Tibial artery (tissue), 4 donors: ENCODE measurements around the gene SOX15.

Experiments
- DNase-seq, 2 donors: peaks; one replicate each; pipeline ENCODE4 v3.0.0-alpha.2; 2019
- H3K27ac ChIP-seq, 2 donors: fragments of 200-600 bp; sonication (generic) in 1 of 2; 1 replicate in 1 of 2; 2 replicates in 1 of 2; pipeline ENCODE4 v1.5.1; 2018 to 2019; ENCODE audit warnings: mild to moderate bottlenecking in 1 of 2
- H3K27me3 ChIP-seq, 2 donors: fragments of 200-600 bp; sonication (generic) in 1 of 2; one replicate each; pipeline versions ENCODE4 v1.5.1 to v1.6.0; 2016 to 2019
- H3K36me3 ChIP-seq, 3 donors: fragments of 200-600 bp; sonication (generic) in 2 of 3; one replicate each; pipeline ENCODE4 v1.5.1; 2016 to 2019; ENCODE audit warnings: mild to moderate bottlenecking in 2 of 3
- H3K4me1 ChIP-seq, 4 donors: fragments of 200-600 bp; sonication (generic) in 2 of 4; 1 replicate in 3 of 4; 2 replicates in 1 of 4; pipeline ENCODE4 v1.5.1; 2016 to 2019
- H3K4me3 ChIP-seq, 2 donors: fragments of 200-600 bp; sonication (generic) in 1 of 2; 1 replicate in 1 of 2; 2 replicates in 1 of 2; pipeline ENCODE4 v1.5.1; 2018 to 2019; ENCODE audit warnings: mild to moderate bottlenecking in 2 of 2
- H3K9me3 ChIP-seq, 3 donors: fragments of 200-600 bp; sonication (generic) in 1 of 3; one replicate each; pipeline ENCODE4 v1.5.1; 2016 to 2019
- intact Hi-C: fragments of 100-400 bp; cut with DNase I; formaldehyde crosslinking; loops from one replicate; pipeline ENCODE4 v1.15.0; 2023; ENCODE audit warnings: low total_unique reads
- TF ChIP-seq, protein P1 (sequence below), 2 experiments: fragments of 200-600 bp in 1 of 2; fragments of 450-650 bp in 1 of 2; IDR thresholded peaks; one replicate each; pipeline ENCODE4 v1.5.1; 2017 to 2019; ENCODE audit warnings: antibody characterized with exemption in 2 of 2, mild to moderate bottlenecking in 1 of 2, moderate library complexity in 1 of 2

SOX15 gene

DNA sequence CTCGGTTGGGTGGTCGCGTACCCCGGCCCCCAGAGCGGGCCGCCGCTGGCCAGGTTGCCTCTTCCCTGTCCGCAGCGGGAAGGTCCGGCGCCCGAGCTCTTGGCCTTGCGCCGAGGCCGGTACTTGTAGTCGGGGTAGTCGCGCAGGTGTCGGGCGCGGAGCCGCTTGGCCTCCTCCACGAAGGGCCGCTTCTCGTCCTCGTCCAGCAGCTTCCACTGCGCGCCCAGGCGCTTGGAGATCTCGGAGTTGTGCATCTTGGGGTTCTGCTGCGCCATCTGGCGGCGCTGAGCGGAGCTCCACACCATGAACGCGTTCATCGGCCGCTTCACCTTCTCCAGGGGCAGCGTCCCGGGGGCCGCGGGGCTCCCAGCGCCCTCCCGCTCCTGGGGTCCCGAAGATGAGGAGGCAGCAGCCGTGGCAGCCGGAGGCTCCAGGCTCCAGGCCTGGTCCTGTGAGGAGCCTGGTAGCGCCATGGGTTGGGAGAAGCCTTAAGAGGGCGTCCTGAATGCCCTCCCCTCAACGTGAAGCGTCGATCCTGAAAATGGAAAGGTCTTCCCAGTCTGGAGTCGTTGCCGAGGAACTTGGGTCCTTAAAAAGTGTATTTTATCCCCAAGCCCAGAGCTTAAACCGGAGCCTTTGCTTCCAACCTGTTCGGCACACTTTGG, 558 bp downstream of the SOX15 start:
- DNase-seq = peak; percentile 90
- peaks cover 0 to 33% (median 23%) of the 10 kb centered on the region in 4 donors for H3K4me1 ChIP-seq
- intact Hi-C loops = loop anchor here (2.0 kb wide), 1 partner anchor 71 kb away; no protein-coding TSS in a partner anchor
- peak overlapping the region; percentile 48 to 62 for H3K4me3 ChIP-seq
- no peaks in the 10 kb centered on the region for H3K27me3 ChIP-seq
- TF ChIP-seq, protein P1, sequence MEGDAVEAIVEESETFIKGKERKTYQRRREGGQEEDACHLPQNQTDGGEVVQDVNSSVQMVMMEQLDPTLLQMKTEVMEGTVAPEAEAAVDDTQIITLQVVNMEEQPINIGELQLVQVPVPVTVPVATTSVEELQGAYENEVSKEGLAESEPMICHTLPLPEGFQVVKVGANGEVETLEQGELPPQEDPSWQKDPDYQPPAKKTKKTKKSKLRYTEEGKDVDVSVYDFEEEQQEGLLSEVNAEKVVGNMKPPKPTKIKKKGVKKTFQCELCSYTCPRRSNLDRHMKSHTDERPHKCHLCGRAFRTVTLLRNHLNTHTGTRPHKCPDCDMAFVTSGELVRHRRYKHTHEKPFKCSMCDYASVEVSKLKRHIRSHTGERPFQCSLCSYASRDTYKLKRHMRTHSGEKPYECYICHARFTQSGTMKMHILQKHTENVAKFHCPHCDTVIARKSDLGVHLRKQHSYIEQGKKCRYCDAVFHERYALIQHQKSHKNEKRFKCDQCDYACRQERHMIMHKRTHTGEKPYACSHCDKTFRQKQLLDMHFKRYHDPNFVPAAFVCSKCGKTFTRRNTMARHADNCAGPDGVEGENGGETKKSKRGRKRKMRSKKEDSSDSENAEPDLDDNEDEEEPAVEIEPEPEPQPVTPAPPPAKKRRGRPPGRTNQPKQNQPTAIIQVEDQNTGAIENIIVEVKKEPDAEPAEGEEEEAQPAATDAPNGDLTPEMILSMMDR (IDR thresholded peaks at IDR 0.05) = peak; percentile 88
- H3K9me3 ChIP-seq = no peaks in the 10 kb centered on the region
- H3K27ac ChIP-seq = peak overlapping the region; percentile 57 to 71
- H3K36me3 ChIP-seq = peaks cover 32 to 55% (median 36%) of the 10 kb centered on the region in 3 donors

DNA sequence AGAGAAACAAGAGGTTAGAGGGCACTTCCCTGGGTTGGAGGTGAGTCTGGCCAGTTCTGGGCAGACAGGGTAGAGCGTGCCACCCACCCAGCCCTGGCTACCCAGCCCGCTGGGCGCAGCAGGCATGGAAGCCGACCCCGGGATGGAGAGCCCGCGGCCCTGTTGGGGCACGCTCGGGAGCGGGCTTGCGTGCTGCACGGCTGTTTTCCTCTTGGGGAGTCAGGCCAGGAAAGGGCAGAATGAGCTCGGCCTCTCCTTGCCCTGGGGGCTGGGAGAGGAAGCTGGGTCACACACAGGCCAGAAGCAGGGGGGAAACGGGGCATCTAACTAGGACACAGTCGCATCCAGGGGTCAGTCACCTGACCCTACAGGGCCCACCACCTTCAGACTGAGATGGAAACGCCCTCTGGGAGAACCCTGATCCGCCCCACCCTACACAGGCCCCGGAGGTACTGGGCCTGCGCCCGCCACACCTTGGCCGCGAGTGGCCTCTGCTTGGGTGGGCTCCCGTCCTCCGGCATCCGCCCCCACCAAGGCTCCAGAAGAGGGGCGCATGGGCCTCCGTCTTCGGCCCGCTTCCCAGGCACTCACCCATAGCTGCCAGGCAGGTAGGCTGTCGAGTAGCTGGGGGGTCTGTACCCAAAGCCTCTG, 1.2 kb downstream of the SOX15 start:
- Histone ChIP-seq H3K36me3 (peaks cover 26 to 48% (median 29%) of the 10 kb centered on the region in 3 donors), H3K4me1 (peaks cover 0 to 35% (median 25%) of the 10 kb centered on the region in 4 donors), H3K27ac (peak overlapping the region; percentile 57 to 71), H3K9me3 (no peaks in the 10 kb centered on the region), H3K27me3 (no peaks in the 10 kb centered on the region), H3K4me3 (peak overlapping the region; percentile 48 to 62)
- TF ChIP-seq, protein P1 (IDR thresholded peaks at IDR 0.05) = no peak
- no peak for DNase-seq
- intact Hi-C loops = loop anchor here (2.0 kb wide), 1 partner anchor 70 kb away; no protein-coding TSS in a partner anchor

GRCh38 chr17:7587420-7588151, 2.3 kb downstream of the SOX15 start:
- H3K36me3 ChIP-seq = peaks cover 15 to 37% (median 18%) of the 10 kb centered on the region in 3 donors

GRCh38 chr17:7586673-7587419, 3.0 kb downstream of the SOX15 start:
- no peaks in the 10 kb centered on the region for H3K9me3 ChIP-seq
- H3K27me3 ChIP-seq = no peaks in the 10 kb centered on the region
- no peak for DNase-seq
- peaks cover 10 to 50% (median 39%) of the 10 kb centered on the region in 4 donors for H3K4me1 ChIP-seq
- no peak overlapping the region for H3K27ac ChIP-seq
- no peak overlapping the region for H3K4me3 ChIP-seq
- TF ChIP-seq, protein P1 (IDR thresholded peaks at IDR 0.05) = no peak
- intact Hi-C loops = no loop called here
- H3K36me3 ChIP-seq = peaks cover 8 to 30% (median 11%) of the 10 kb centered on the region in 3 donors

More at GRCh38 chr17:7587420-7588151, 2.3 kb downstream of the SOX15 start:
- no peak overlapping the region for H3K4me3 ChIP-seq
- intact Hi-C loops = loop anchor here (2.0 kb wide), 1 partner anchor 69 kb away; no protein-coding TSS in a partner anchor
- H3K9me3 ChIP-seq = no peaks in the 10 kb centered on the region
- TF ChIP-seq, protein P1 (IDR thresholded peaks at IDR 0.05) = no peak
- H3K27me3 ChIP-seq = no peaks in the 10 kb centered on the region
- peaks cover 6 to 43% (median 33%) of the 10 kb centered on the region in 4 donors for H3K4me1 ChIP-seq
- DNase-seq = peak in 1 of 2 donors; percentile 37
- peak overlapping the region in 1 of 2 donors; percentile 71 for H3K27ac ChIP-seq
